Measurements from ENCODE around the gene SPC24.

Gene SPC24

GRCh38 chr19:11196406-11197287 is 41.1 kb upstream of the SPC24 start:
- no peak for TF ChIP-seq CTCF (conservative IDR thresholded peaks at IDR 0.05; ENCODE audit: low read depth, low read length)
- H3K4me3 ChIP-seq (ENCODE audit: low read length), result peak overlapping the region; percentile 90
- no peak for DNase-seq (ENCODE audit: low read depth)

- no peak for TF ChIP-seq CTCF (conservative IDR thresholded peaks at IDR 0.05; ENCODE audit: low read depth, low read length)
- peak overlapping the region; percentile 12 for H3K4me3 ChIP-seq (ENCODE audit: low read length)
- DNase-seq (ENCODE audit: low read depth), result no peak
Observed at GRCh38 chr19:11195681-11196080, 40.1 kb upstream of the SPC24 start.

- TF ChIP-seq CTCF (conservative IDR thresholded peaks at IDR 0.05; ENCODE audit: low read depth, low read length), result no peak
- DNase-seq (ENCODE audit: low read depth), result no peak
- peak overlapping the region; percentile 11 for H3K4me3 ChIP-seq (ENCODE audit: low read length)
Observed at GRCh38 chr19:11194656-11195558, 39.3 kb upstream of the SPC24 start.

- DNase-seq (ENCODE audit: low read depth), result no peak
- no peak for TF ChIP-seq CTCF (conservative IDR thresholded peaks at IDR 0.05; ENCODE audit: low read depth, low read length)
- no peak overlapping the region for H3K4me3 ChIP-seq (ENCODE audit: low read length)
Observed at GRCh38 chr19:11194173-11194572, 38.6 kb upstream of the SPC24 start.

- no peak for DNase-seq (ENCODE audit: low read depth)
- H3K4me3 ChIP-seq (ENCODE audit: low read length), result no peak overlapping the region
- no peak for TF ChIP-seq CTCF (conservative IDR thresholded peaks at IDR 0.05; ENCODE audit: low read depth, low read length)
Observed at GRCh38 chr19:11192957-11193939, 37.7 kb upstream of the SPC24 start.

- DNase-seq (ENCODE audit: low read depth), result no peak
- no peak for TF ChIP-seq CTCF (conservative IDR thresholded peaks at IDR 0.05; ENCODE audit: low read depth, low read length)
- H3K4me3 ChIP-seq (ENCODE audit: low read length), result no peak overlapping the region
Observed at GRCh38 chr19:11191934-11192333, 36.4 kb upstream of the SPC24 start.

Measured in retinal pigment epithelial cell (primary cell).